Heart left ventricle (tissue), 13 donors: Measurements from ENCODE around the gene STAM.

Experiments used
- CTCF ChIP-seq, 12 donors: fragments of 200-600 bp; sonication (generic) in 4 of 12; IDR thresholded peaks; one replicate each; pipeline versions ENCODE4 v1.5.0 to v1.8.0; 2018 to 2022; ENCODE audit warnings: antibody characterized with exemption in 12 of 12, mild to moderate bottlenecking in 5 of 12
- POLR2A ChIP-seq, 2 donors: fragments of 450-650 bp; IDR thresholded peaks; one replicate each; pipeline ENCODE4 v1.6.1; 2017; ENCODE audit warnings: antibody characterized with exemption in 2 of 2, mild to moderate bottlenecking in 2 of 2, moderate library complexity in 2 of 2
- donor health status: ischemic (EF 13 %, LVEDD 7.1; RV severe dilation, severe dysfunction).
- donor health status: DM: no; HTN: yes; CAD: no.
- donor health status: DM: no; HTN: no; CAD: no.
- donor health status: ischemic (EF 25% LVEDD 6.9; RV normal size, moderate dysfunction).
- donor health status: ischemic (EF 25% LVEDD 5.7; RV mildly dilated, moderate dysfunction).
- donor health status: ischemic (EF 35%, LVEDD 5.7; RV mildly dilated, moderate dysfunction).
- donor health status: nonischemic (EF 11% LVEDD 7.7; RV severe dilation, severe dysfunction).
- donor health status: DM: yes; HTN: yes; CAD: no.
- donor health status: PGD.
- donor health status: ischemic (EF 29% LVEDD 5.4; RV normal size, mild dysfunction).
- donor health status: nonischemic (EF 23%, LVEDD 6.1; RV moderate dilation, normal function).

- TF ChIP-seq POLR2A (IDR thresholded peaks at IDR 0.05), result no peak
- no peak for TF ChIP-seq CTCF (IDR thresholded peaks at IDR 0.05)
Observed at GRCh38 chr10:17701301-17701700, 57.4 kb downstream of the STAM start.
